ENCODE data around the gene FAM120C. TPM values are rescaled to one million over a fixed set of nuclear protein-coding genes. Genes with fewer than 3 reads are reported as not detected.

FAM120C gene
- total RNA-seq, 2 experiments from 2014 or later: 4.5 to 6.1 TPM

Other genes starting within 250 kb of the FAM120C start
- gene PHF8, start 138.8 kb downstream of the FAM120C start, total RNA-seq: 10 to 100 TPM; 51.2 to 52.0 TPM
- gene WNK3, start 174.8 kb upstream of the FAM120C start, total RNA-seq: under 1 TPM; 0.19 to 0.46 TPM